Muscle layer of duodenum (tissue), 2 donors: ENCODE data around the gene PRIMPOL.

ENCODE experiments used
- H3K27ac ChIP-seq: one replicate; pipeline ENCODE4 v1.7.0; 2013; ENCODE audit warnings: mild to moderate bottlenecking, low read length
- H3K27me3 ChIP-seq: one replicate; pipeline ENCODE4 v1.7.0; 2013; ENCODE audit warnings: low read depth, mild to moderate bottlenecking, control low read depth, low read length
- H3K36me3 ChIP-seq, 2 donors: one replicate each; pipeline ENCODE4 v1.7.0; 2013; ENCODE audit warnings: low read length in 2 of 2, control low read depth in 1 of 2, mild to moderate bottlenecking in 1 of 2; ENCODE audit not compliant: insufficient read depth in 2 of 2, control insufficient read depth in 1 of 2
- H3K4me1 ChIP-seq, 2 donors: one replicate each; pipeline ENCODE4 v1.7.0; 2013; ENCODE audit warnings: low read length in 2 of 2, mild to moderate bottlenecking in 2 of 2, control low read depth in 1 of 2, moderate library complexity in 1 of 2; ENCODE audit not compliant: insufficient read depth in 2 of 2, control insufficient read depth in 1 of 2
- H3K4me3 ChIP-seq, 2 donors: one replicate each; pipeline ENCODE4 v1.7.0; 2013; ENCODE audit warnings: low read length in 2 of 2, low read depth in 1 of 2, mild to moderate bottlenecking in 1 of 2
- H3K9me3 ChIP-seq, 2 donors: one replicate each; pipeline ENCODE4 v1.7.0; 2013; ENCODE audit warnings: low read length in 2 of 2, control low read depth in 1 of 2, mild to moderate bottlenecking in 1 of 2; ENCODE audit not compliant: control insufficient read depth in 1 of 2
- donor health status: healthy.

Gene PRIMPOL

DNA sequence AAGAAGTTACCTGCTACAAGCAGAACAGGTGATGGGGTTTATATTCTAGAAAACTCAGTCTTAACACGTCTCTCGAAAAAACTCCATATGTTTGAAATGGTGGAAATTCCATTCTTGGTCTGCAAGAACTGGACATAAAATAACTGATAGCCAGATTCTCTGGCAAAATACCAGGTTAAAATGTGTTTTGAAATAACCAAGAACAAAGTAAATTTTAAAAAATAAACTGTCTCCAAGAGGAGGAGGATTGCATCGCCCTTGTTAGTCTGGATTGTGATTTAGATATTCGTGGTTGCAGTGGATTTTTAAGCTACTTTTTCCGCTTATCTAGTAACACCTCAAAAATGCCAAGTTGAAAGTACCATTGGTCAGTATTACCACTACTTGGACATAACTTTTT, 43.5 kb downstream of the PRIMPOL start:
- no peaks in the 10 kb centered on the region for H3K27me3 ChIP-seq
- no peak overlapping the region for H3K27ac ChIP-seq
- no peaks in the 10 kb centered on the region for H3K9me3 ChIP-seq
- no peaks in the 10 kb centered on the region for H3K36me3 ChIP-seq
- H3K4me1 ChIP-seq = peaks cover 0 to 3% of the 10 kb centered on the region in 2 donors
- no peak overlapping the region for H3K4me3 ChIP-seq

DNA sequence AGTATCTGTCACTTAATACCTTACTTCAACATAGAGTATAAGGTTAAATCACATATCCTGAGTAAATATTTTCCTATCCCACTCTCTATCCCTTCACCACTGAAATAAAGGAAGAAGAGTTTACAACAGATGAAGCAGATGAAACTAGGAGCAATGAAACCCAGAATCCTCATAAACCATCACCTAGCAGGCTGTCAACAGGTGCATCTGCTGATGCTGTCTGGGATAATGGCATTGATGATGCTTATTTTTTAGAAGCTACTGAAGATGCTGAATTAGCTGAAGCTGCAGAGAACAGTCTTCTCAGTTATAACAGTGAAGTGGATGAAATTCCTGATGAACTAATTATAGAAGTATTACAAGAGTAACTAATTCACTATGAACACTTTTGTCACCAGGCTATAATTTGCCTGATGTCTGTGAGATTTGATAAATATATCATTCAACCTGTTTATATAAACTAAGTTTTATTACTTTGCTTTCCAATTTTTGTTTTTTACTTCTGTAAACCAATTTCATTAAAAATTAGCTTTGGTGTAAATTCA, 44.9 kb downstream of the PRIMPOL start:
- Histone ChIP-seq H3K27ac (no peak overlapping the region), H3K9me3 (no peaks in the 10 kb centered on the region), H3K36me3 (no peaks in the 10 kb centered on the region), H3K4me3 (no peak overlapping the region), H3K4me1 (peaks cover 0 to 3% of the 10 kb centered on the region in 2 donors), H3K27me3 (no peaks in the 10 kb centered on the region)

DNA sequence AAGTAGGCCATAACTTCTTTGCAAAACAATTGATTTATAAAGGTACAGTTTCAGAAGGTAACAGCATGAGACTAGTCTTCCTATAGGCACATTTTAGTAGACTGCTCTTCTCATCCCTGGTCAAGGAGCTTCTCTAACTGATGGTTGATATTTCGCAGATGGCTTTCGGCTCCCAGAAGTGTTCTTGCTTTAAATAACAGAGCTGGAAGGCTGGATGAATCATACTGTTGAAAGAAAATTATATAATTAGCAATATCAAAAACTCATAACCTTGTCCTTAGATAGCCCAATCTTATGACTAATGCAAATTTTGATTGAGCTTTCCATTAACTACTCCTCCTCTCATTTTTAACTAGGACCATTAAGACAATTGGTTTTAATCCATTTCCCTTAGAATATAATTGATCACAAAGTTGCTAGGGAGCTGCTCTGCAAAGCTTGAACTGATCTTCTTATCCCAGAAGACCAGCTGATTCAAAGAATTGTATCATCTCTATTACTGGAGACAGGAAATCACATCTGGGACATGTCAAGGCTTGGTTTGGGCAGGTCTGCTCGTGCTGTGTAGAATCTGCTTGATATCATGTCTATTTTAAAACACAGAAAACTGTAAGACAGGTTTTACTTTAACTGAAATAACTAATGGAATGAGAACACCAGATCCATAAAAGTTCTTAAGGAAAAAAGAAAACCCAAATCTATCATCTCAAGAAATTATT, 45.8 kb downstream of the PRIMPOL start:
- Histone ChIP-seq H3K27me3 (no peaks in the 10 kb centered on the region), H3K36me3 (no peaks in the 10 kb centered on the region), H3K4me3 (no peak overlapping the region), H3K9me3 (no peaks in the 10 kb centered on the region), H3K4me1 (peaks cover 0 to 3% of the 10 kb centered on the region in 2 donors), H3K27ac (no peak overlapping the region)

DNA sequence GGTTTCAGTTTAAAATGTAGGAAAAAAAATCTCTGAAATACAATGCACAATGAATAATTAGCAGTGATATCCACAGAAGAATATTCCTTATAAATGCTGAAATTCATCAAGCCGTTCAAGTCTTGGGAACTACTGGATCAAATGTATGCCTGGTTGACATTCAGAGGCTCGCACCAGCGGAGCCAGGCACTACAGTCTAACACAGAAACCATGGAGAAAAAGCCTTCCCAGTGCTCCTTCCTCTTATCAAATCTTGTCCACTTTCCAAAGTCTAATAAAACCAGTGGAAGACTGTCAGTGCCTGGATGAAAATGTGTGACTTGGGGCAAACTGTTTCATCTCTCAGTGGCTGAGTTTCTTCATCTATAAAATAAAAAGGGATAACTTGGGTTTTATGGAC, 48.4 kb downstream of the PRIMPOL start:
- Histone ChIP-seq H3K36me3 (no peaks in the 10 kb centered on the region), H3K27me3 (no peaks in the 10 kb centered on the region), H3K27ac (no peak overlapping the region), H3K9me3 (no peaks in the 10 kb centered on the region), H3K4me1 (peaks cover 0 to 3% of the 10 kb centered on the region in 2 donors), H3K4me3 (no peak overlapping the region)

DNA sequence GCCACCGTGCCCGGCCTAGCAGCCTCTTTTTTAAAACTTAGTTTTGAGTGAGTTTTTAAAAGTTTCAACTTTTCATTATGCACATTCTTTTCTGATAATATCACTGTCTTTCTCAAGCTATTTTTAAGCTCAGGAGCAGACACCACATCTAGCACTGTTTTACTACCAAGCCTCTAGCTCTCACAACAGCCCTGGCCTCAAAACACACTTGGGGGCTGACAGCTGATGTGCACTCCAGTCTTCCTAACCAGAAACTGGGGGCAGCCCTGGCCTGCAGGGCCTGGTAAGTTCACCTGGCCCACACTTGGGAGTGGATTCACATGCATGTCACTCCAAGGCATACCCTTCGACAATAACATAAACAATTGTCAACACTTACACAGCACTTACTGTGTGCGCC, 50.4 kb downstream of the PRIMPOL start:
- peaks cover 0 to 1% of the 10 kb centered on the region in 2 donors for H3K4me1 ChIP-seq
- no peak overlapping the region for H3K4me3 ChIP-seq
- H3K27me3 ChIP-seq = no peaks in the 10 kb centered on the region
- no peak overlapping the region for H3K27ac ChIP-seq
- no peaks in the 10 kb centered on the region for H3K36me3 ChIP-seq
- H3K9me3 ChIP-seq = no peaks in the 10 kb centered on the region

DNA sequence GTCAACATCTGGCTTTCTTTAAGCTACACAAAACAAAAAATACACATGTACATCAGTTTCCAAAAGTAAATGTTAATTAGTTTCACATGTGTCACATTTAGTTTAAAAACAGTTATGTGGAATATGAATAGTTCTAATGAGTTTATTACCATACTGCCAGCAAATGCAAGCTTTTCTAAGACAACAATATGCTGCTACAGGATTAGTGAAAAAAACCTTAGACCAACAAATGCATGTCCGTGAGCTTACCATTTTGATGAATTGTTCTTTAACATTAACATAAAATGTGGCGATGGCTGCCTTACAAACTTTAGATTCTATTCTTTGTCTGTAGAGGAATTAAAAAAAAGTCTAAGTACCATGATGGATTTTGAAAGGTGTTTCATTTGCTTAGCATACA, 52.6 kb downstream of the PRIMPOL start:
- no peaks in the 10 kb centered on the region for H3K9me3 ChIP-seq
- no peak overlapping the region for H3K4me3 ChIP-seq
- H3K27me3 ChIP-seq = no peaks in the 10 kb centered on the region
- no peaks in the 10 kb centered on the region for H3K36me3 ChIP-seq
- H3K4me1 ChIP-seq = no peaks in the 10 kb centered on the region
- no peak overlapping the region for H3K27ac ChIP-seq

DNA sequence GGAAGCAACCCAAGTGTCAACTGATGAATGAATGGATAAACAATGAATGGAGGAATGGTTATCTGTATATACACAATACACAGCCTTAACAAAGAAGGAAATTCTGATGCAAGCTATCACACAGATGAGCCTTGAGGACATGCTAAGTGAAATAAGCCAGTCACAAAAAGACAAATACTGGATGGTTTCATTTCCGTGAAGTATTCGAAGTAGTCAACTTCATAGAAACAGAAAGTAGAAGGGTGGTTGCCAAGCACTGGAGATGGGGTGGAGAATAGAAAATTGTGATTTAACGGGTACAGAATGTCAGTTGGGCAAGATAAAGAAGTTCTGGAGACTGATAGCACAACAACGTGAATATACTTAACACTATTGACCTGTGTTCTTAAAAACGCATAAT, 56.2 kb downstream of the PRIMPOL start:
- Histone ChIP-seq H3K4me3 (no peak overlapping the region), H3K27ac (no peak overlapping the region), H3K9me3 (no peaks in the 10 kb centered on the region), H3K36me3 (no peaks in the 10 kb centered on the region), H3K27me3 (no peaks in the 10 kb centered on the region), H3K4me1 (no peaks in the 10 kb centered on the region)

DNA sequence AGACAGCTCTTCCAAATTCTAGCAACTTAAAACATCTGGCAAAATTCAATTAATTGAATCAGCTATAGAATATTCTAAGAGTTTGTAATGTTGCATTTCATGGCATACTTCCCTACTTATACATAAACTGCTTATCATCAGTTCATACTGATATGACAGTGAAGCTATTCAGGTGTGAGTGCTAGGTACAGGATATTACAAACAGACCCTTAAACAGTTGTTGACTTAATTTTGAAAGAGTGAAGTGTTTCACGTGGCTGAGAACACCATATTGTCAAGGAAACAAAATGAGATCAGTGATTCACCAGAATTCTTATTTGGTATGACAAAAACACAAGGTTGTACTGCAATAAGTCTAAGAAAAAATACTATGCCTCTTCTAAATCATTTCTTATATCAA, 56.9 kb downstream of the PRIMPOL start:
- no peaks in the 10 kb centered on the region for H3K9me3 ChIP-seq
- H3K27ac ChIP-seq = no peak overlapping the region
- H3K4me1 ChIP-seq = no peaks in the 10 kb centered on the region
- no peaks in the 10 kb centered on the region for H3K36me3 ChIP-seq
- H3K27me3 ChIP-seq = no peaks in the 10 kb centered on the region
- H3K4me3 ChIP-seq = no peak overlapping the region

DNA sequence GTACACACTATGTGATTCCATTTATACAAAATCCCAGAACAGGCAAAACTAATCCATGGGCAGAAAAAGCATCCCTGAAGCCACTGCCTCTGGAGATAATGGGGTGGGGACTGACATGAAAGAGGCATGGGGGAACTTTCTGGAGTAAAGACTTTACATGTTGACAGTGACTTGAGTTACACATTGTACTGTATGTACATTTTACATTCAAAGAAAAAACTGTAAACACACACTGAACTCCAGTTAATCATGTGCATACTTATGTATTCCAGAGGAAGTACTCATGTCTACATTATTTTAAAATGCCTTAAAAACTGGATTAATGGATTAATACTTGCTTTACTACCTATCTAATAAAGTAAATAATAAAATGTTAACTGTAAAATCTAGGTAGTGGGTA, 62.8 kb downstream of the PRIMPOL start:
- Histone ChIP-seq H3K4me1 (no peaks in the 10 kb centered on the region), H3K36me3 (no peaks in the 10 kb centered on the region), H3K27me3 (no peaks in the 10 kb centered on the region), H3K27ac (no peak overlapping the region), H3K4me3 (no peak overlapping the region), H3K9me3 (no peaks in the 10 kb centered on the region)

DNA sequence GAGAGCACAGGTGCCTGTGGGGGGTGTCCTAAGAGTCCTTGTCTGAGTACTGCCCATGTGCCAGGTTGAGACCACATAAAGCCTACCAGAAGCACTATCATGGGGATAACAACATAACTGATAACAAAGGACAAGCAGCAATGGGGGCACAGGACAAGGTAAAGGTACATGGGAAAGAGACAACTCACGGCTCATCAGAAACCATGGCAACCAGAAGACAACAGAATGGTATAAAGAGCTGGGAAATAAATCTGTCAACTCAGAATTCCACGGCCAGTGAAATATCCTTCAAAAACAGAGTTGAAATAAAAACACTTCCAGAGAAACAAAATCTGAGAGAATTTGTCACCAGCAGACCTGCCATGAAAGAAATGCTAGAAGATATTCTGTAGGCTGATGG, 64.3 kb downstream of the PRIMPOL start:
- no peaks in the 10 kb centered on the region for H3K36me3 ChIP-seq
- H3K9me3 ChIP-seq = no peaks in the 10 kb centered on the region
- no peak overlapping the region for H3K27ac ChIP-seq
- no peaks in the 10 kb centered on the region for H3K27me3 ChIP-seq
- no peaks in the 10 kb centered on the region for H3K4me1 ChIP-seq
- H3K4me3 ChIP-seq = no peak overlapping the region

DNA sequence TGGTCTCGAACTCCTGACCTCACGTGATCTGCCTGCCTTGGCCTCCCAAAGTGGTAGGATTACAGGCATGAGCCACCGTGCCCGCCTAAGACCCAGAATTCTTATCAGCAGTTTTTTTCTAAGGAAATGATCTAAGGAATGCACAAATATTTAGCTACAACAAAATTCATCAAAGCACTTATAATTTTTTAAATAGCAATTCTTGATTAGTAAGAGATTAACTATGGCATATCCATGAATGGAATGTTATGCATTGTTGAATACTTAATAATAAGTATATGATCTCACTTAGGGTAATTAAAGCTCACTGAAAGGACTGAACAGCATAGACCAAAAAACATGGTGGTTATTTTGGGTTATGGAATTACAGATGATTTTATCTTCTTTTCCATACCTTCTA, 66.0 kb downstream of the PRIMPOL start:
- H3K4me1 ChIP-seq = no peaks in the 10 kb centered on the region
- H3K36me3 ChIP-seq = no peaks in the 10 kb centered on the region
- no peaks in the 10 kb centered on the region for H3K27me3 ChIP-seq
- H3K9me3 ChIP-seq = no peaks in the 10 kb centered on the region
- H3K4me3 ChIP-seq = no peak overlapping the region
- no peak overlapping the region for H3K27ac ChIP-seq

DNA sequence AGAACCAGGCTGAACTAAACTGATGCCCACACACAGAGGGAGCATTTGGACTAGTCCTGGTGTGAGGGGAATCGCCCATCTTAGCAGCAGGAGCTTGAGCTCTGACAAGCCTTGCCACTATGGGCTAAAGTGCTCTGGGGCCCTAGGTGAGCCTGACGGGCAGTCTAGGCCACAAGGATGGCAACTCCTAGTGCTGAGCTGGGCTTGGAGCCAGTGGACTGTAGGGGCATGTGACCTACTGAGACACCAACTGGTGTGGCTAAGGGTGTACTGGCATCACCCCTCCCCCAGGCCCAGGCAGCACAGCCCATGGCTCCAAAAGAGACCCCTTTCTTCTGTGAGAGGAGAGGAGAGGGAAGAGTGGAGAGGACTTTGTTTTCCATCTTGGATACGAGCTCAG, 69.9 kb downstream of the PRIMPOL start:
- H3K27me3 ChIP-seq = no peaks in the 10 kb centered on the region
- no peaks in the 10 kb centered on the region for H3K36me3 ChIP-seq
- no peaks in the 10 kb centered on the region for H3K9me3 ChIP-seq
- H3K4me3 ChIP-seq = no peak overlapping the region
- H3K4me1 ChIP-seq = no peaks in the 10 kb centered on the region
- H3K27ac ChIP-seq = no peak overlapping the region
